Measurements from ENCODE around the gene GADD45G.

Gene GADD45G

DNA sequence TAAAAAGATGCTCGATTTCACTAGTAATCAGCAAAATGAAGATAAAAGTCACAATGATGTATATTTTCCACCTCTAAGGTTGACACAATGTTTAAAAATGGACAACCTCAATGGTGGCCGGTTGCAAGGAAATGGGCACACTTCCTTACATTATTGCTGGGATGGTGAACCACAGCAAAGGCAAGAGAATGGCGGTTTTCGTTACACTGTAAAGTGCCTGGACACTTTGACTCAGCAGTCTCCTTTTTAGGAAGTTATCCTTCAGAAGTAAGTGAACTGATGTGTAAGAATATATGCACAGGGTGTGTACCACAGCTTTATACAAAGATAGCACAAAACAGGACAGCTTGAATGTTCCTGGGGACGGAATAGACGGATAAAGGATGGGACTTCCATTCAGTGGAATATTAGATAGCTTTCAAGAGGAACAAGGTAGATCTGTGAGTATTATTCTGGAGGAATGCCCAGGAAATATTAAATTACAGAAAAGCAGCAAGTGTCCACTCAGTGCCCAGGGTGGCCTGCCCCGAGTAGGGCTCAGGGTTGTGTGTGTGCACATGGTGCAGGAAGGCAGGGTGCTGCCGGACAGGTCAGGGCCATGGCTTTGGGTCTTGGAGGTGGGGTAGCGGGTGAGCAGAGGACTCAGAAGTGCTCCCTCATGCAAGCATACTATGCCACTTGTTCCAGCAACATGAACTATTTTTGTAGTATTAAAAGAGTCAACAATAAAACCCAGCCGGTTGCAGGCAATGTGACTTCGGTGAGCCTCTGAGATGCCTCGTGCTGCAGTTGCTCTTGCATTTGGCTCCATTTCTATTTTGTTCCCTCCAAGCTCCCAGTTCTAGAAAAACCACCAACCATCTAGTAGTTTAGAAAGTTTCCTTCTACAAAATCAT is 24.5 kb downstream of the GADD45G start:
- DNase-seq (ENCODE audit: low read depth, low spot score): no peak
- TF ChIP-seq FOXP2 (optimal IDR thresholded peaks at IDR 0.05; ENCODE audit: control extremely low read depth, extremely low read length, insufficient read depth) (no peak), EZH2 (IDR thresholded peaks at IDR 0.05) (no peak), POLR2AphosphoS5 (IDR thresholded peaks at IDR 0.05; ENCODE audit: borderline replicate concordance, low read depth, low read length) (no peak)

DNA sequence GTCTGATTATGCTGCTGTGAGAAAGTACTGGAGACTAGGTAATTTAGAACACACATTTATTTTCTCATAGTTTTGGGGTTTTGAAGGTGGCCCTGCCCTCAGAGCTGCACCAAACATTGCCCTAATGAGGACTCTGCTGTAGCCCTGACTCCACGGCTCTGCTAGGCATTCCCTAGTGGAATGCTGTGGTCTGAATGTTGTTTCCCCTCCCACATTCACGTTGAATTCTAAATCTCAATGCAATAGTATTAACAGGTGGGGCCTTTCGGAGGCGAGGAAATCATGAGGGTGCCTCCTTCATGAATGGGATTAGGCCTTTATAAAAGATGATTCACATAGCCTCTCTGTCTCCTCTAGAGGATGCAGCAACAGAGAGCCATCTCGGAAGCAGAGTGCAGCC is 25.7 kb downstream of the GADD45G start:
- no peak for DNase-seq (ENCODE audit: low read depth, low spot score)
- H3K9me3 ChIP-seq (ENCODE audit: low read depth, low read length): no peaks in the 10 kb centered on the region
- H3K27ac ChIP-seq: no peak overlapping the region
- TF ChIP-seq FOXP2 (optimal IDR thresholded peaks at IDR 0.05; ENCODE audit: control extremely low read depth, extremely low read length, insufficient read depth) (no peak), EZH2 (IDR thresholded peaks at IDR 0.05) (no peak), POLR2AphosphoS5 (IDR thresholded peaks at IDR 0.05; ENCODE audit: borderline replicate concordance, low read depth, low read length) (no peak)
- no peaks in the 10 kb centered on the region for H3K36me3 ChIP-seq (ENCODE audit: insufficient read depth, low read length)
- no peak overlapping the region for H3K4me3 ChIP-seq
- no peak overlapping the region for H3K9ac ChIP-seq (ENCODE audit: insufficient read length)

More for the DNA sequence above, 24.5 kb downstream of the GADD45G start:
- Histone ChIP-seq H3K27ac (no peak overlapping the region), H3K9ac (ENCODE audit: insufficient read length) (no peak overlapping the region), H3K4me3 (no peak overlapping the region), H3K9me3 (ENCODE audit: low read depth, low read length) (no peaks in the 10 kb centered on the region), H3K36me3 (ENCODE audit: insufficient read depth, low read length) (no peaks in the 10 kb centered on the region)

DNA sequence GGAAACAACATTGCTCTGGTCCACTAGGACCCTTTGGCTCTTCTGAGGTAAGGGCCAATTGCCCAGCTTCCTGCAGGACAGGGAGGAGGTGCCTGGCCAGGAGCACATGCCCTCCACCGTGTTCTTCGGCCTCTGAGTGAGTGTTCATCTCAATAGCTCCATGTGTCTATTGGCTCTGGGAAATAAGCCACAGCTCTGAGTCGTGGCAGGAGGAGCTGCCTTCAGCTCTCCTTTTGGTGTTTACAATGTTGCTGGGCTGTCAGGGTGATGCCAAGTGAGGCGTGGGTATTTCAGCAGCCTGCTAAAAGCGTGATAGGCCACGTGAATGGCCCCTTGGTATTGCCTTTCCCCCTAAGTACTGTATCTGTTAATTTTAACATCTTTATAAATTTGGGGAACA is 26.6 kb downstream of the GADD45G start:
- Histone ChIP-seq H3K27ac (no peak overlapping the region), H3K9ac (ENCODE audit: insufficient read length) (no peak overlapping the region), H3K4me3 (no peak overlapping the region), H3K9me3 (ENCODE audit: low read depth, low read length) (no peaks in the 10 kb centered on the region), H3K36me3 (ENCODE audit: insufficient read depth, low read length) (no peaks in the 10 kb centered on the region)
- no peak for DNase-seq (ENCODE audit: low read depth, low spot score)
- no peak for TF ChIP-seq EZH2 (IDR thresholded peaks at IDR 0.05)
- no peak for TF ChIP-seq FOXP2 (optimal IDR thresholded peaks at IDR 0.05; ENCODE audit: control extremely low read depth, extremely low read length, insufficient read depth)
- no peak for TF ChIP-seq POLR2AphosphoS5 (IDR thresholded peaks at IDR 0.05; ENCODE audit: borderline replicate concordance, low read depth, low read length)

DNA sequence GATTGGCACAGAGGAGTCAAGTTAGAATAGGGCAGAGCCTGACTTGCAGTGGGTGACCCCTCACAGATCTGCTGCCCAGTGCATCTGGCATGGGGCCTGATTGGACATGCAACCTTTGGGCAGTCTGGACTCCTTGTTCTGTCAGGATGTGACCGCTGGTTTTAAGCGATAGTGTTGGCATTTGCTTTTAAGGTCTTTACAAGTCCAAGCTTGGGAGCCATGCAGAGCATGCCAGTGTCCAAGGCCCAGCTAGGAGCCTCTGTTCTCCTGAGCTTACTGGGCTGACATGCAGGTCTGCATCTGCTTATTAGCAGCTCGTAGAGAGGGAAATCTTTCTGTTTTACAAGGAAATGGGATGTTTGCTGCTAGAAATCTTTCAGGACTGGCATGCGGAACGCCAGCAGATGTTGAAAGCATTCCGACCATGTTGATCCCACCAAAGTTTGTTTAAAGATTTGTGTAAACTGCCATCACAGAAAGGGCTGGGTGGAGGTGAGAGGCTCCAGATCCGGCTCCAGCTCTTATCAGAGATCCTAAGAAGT is 27.5 kb downstream of the GADD45G start:
- TF ChIP-seq EZH2 (IDR thresholded peaks at IDR 0.05) (no peak), POLR2AphosphoS5 (IDR thresholded peaks at IDR 0.05; ENCODE audit: borderline replicate concordance, low read depth, low read length) (no peak), FOXP2 (optimal IDR thresholded peaks at IDR 0.05; ENCODE audit: control extremely low read depth, extremely low read length, insufficient read depth) (no peak)
- no peak overlapping the region for H3K27ac ChIP-seq
- no peaks in the 10 kb centered on the region for H3K9me3 ChIP-seq (ENCODE audit: low read depth, low read length)
- H3K9ac ChIP-seq (ENCODE audit: insufficient read length): no peak overlapping the region
- no peak overlapping the region for H3K4me3 ChIP-seq
- no peak for DNase-seq (ENCODE audit: low read depth, low spot score)
- no peaks in the 10 kb centered on the region for H3K36me3 ChIP-seq (ENCODE audit: insufficient read depth, low read length)

DNA sequence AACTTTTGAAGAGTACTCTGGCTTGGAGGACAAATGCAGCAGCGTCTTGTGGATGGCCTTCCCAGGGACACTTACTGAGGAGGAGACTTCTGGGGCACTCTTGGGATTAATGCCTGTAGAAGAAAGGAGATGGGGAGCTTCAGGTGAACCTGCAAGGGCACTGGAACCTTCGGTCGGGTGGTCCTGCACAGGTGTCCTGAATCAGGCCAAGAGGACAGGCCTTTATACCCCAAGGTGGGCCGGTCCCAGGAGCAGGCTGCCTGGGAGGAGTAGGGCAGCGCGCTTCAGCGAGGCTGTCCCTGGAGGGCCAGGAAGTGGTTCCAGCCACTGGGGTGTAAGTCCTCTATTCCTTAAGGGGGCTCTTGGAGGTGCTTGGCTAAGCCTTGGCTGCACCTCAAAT is 27.9 kb downstream of the GADD45G start:
- Histone ChIP-seq H3K27ac (no peak overlapping the region), H3K36me3 (ENCODE audit: insufficient read depth, low read length) (no peaks in the 10 kb centered on the region), H3K9ac (ENCODE audit: insufficient read length) (no peak overlapping the region), H3K9me3 (ENCODE audit: low read depth, low read length) (no peaks in the 10 kb centered on the region), H3K4me3 (no peak overlapping the region)
- TF ChIP-seq POLR2AphosphoS5 (IDR thresholded peaks at IDR 0.05; ENCODE audit: borderline replicate concordance, low read depth, low read length): no peak
- TF ChIP-seq EZH2 (IDR thresholded peaks at IDR 0.05): no peak
- no peak for TF ChIP-seq FOXP2 (optimal IDR thresholded peaks at IDR 0.05; ENCODE audit: control extremely low read depth, extremely low read length, insufficient read depth)
- DNase-seq (ENCODE audit: low read depth, low spot score): no peak

DNA sequence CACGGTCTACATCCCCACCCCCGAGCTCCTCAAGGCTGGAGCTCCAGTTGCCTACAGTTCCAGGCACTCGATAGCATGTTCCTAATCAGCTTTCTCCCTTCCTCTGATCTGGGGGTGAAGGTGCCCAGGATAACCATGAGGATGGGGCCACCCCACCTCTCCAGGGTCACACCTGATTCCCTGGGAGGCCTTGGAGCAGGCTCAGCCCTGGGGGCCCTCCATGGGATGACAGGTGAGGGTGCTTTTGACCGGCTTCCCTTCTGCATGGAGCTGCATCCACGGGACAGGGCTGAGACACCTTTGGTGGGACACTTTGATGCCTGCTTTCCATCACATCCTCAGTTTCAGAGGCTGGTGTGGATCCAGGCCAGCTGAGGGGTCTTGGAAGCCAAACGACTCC is 28.6 kb downstream of the GADD45G start:
- Histone ChIP-seq H3K36me3 (ENCODE audit: insufficient read depth, low read length) (no peaks in the 10 kb centered on the region), H3K9ac (ENCODE audit: insufficient read length) (no peak overlapping the region), H3K9me3 (ENCODE audit: low read depth, low read length) (no peaks in the 10 kb centered on the region), H3K4me3 (no peak overlapping the region), H3K27ac (no peak overlapping the region)
- no peak for TF ChIP-seq EZH2 (IDR thresholded peaks at IDR 0.05)
- no peak for TF ChIP-seq FOXP2 (optimal IDR thresholded peaks at IDR 0.05; ENCODE audit: control extremely low read depth, extremely low read length, insufficient read depth)
- TF ChIP-seq POLR2AphosphoS5 (IDR thresholded peaks at IDR 0.05; ENCODE audit: borderline replicate concordance, low read depth, low read length): no peak
- no peak for DNase-seq (ENCODE audit: low read depth, low spot score)

DNA sequence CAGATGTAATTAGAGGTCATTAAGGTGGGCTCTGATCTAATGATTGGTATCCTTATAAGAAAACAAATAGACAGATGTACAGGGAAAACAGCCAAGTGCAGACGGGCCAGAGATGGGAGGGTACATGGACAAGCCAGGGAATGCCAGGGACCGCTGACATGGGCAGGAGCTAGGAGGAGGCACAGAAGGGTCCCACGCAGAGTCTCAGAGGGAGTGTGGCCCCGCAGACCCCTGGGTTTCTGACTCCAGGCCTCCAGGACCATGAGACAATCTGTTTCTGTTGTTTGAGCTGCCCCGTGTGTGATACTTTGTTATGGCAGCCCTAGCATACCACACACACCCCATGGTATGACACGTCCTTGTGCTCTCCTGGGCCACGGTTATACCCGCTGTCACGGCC is 29.1 kb downstream of the GADD45G start:
- H3K9ac ChIP-seq (ENCODE audit: insufficient read length): no peak overlapping the region
- no peaks in the 10 kb centered on the region for H3K9me3 ChIP-seq (ENCODE audit: low read depth, low read length)
- DNase-seq (ENCODE audit: low read depth, low spot score): no peak
- TF ChIP-seq EZH2 (IDR thresholded peaks at IDR 0.05) (no peak), FOXP2 (optimal IDR thresholded peaks at IDR 0.05; ENCODE audit: control extremely low read depth, extremely low read length, insufficient read depth) (no peak), POLR2AphosphoS5 (IDR thresholded peaks at IDR 0.05; ENCODE audit: borderline replicate concordance, low read depth, low read length) (no peak)
- H3K27ac ChIP-seq: no peak overlapping the region
- H3K4me3 ChIP-seq: no peak overlapping the region
- H3K36me3 ChIP-seq (ENCODE audit: insufficient read depth, low read length): no peaks in the 10 kb centered on the region

DNA sequence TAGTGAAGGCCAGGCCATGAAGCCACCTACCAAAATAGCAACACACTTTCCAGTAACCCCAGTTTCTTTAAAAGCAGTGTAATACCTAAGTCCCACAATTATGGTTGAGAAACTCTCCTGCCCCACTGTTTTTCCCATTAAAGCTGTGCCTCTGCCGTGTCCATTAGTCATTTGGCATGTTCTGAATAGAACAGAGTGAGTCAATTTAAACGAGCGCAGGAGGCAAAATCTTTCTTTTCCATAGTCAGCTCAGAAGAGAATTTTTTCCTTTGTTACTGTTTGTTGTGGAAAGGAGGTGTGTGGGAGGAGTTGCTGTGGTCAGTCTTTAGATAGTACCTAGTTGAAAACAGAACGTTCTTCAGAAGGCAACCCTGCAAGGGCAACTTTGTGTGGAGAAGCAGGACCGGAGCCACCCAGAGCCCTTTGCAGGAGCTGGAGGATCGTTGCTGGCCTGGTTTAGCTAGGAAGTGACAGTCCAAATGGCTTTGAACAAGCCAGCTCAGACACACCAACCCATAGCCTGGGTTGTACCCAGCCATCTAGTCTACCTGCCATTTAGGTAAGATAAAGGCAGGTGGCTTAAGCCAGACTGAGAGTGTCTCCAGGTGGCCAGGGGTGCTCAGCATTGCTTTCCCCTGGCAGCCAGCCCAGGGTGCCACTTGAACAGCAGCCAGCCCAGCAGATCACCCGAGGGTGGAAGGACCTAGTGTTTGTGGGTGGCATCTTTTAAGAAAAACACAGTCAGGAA is 30.4 kb downstream of the GADD45G start:
- DNase-seq (ENCODE audit: low read depth, low spot score): no peak
- no peak overlapping the region for H3K4me3 ChIP-seq
- no peak overlapping the region for H3K9ac ChIP-seq (ENCODE audit: insufficient read length)
- no peaks in the 10 kb centered on the region for H3K36me3 ChIP-seq (ENCODE audit: insufficient read depth, low read length)
- TF ChIP-seq FOXP2 (optimal IDR thresholded peaks at IDR 0.05; ENCODE audit: control extremely low read depth, extremely low read length, insufficient read depth) (no peak), POLR2AphosphoS5 (IDR thresholded peaks at IDR 0.05; ENCODE audit: borderline replicate concordance, low read depth, low read length) (no peak), EZH2 (IDR thresholded peaks at IDR 0.05) (no peak)
- no peaks in the 10 kb centered on the region for H3K9me3 ChIP-seq (ENCODE audit: low read depth, low read length)
- no peak overlapping the region for H3K27ac ChIP-seq
